Esophagus squamous epithelium (tissue), 4 donors: ENCODE data around the gene EFCAB6.

Experiments
- POLR2A ChIP-seq, 4 donors: fragments of 450-650 bp; IDR thresholded peaks; one replicate each; pipeline ENCODE4 v1.6.1; 2017; ENCODE audit warnings: antibody characterized with exemption in 4 of 4, mild to moderate bottlenecking in 4 of 4, moderate library complexity in 3 of 4
- TF ChIP-seq, protein P1 (sequence below), 6 experiments: fragments of 450-650 bp in 4 of 6; fragments of 200-600 bp in 2 of 6; sonication (generic) in 2 of 6; IDR thresholded peaks; one replicate each; pipeline ENCODE4 v1.5.1; 2016 to 2019; ENCODE audit warnings: antibody characterized with exemption in 6 of 6, mild to moderate bottlenecking in 4 of 6, moderate library complexity in 4 of 6

DNA sequence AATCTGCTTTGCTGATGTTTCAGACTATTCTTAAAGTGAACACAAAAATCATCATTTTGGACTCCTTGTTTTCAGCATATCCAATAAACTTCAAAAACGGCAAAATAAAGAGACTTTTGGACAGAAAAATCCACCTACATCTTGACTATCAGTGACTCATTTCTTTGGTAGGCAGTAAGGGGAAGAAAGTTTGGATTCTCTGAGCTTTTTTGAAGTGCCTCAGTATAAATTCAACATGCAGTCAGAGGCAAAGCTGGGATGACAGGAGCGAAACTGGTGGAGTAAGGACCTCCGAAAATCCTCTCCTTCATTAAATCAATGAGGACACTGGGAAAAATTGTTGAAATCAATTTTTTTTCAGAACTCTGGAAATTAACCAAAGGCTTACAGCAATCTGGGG lies 29.7 kb downstream of the EFCAB6 start:
- TF ChIP-seq POLR2A (IDR thresholded peaks at IDR 0.05) = no peak
- TF ChIP-seq, protein P1, sequence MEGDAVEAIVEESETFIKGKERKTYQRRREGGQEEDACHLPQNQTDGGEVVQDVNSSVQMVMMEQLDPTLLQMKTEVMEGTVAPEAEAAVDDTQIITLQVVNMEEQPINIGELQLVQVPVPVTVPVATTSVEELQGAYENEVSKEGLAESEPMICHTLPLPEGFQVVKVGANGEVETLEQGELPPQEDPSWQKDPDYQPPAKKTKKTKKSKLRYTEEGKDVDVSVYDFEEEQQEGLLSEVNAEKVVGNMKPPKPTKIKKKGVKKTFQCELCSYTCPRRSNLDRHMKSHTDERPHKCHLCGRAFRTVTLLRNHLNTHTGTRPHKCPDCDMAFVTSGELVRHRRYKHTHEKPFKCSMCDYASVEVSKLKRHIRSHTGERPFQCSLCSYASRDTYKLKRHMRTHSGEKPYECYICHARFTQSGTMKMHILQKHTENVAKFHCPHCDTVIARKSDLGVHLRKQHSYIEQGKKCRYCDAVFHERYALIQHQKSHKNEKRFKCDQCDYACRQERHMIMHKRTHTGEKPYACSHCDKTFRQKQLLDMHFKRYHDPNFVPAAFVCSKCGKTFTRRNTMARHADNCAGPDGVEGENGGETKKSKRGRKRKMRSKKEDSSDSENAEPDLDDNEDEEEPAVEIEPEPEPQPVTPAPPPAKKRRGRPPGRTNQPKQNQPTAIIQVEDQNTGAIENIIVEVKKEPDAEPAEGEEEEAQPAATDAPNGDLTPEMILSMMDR (IDR thresholded peaks at IDR 0.05) = no peak
